ENCODE measurements around the gene APOA5.

APOA5 gene

GRCh38 chr11:116798368-116798767, 6.7 kb upstream of the APOA5 start:
- Histone ChIP-seq H3K27ac (no peak overlapping the region), H3K36me3 (ENCODE audit: control insufficient read depth, insufficient read depth, low read length) (no peaks in the 10 kb centered on the region), H2AFZ (no peak overlapping the region), H3K79me2 (no peaks in the 10 kb centered on the region), H3K9me3 (ENCODE audit: control insufficient read depth, low read length) (no peaks in the 10 kb centered on the region), H3K4me1 (no peaks in the 10 kb centered on the region), H3K9ac (no peak overlapping the region), H3K4me2 (ENCODE audit: low read length) (no peak overlapping the region), H3K4me3 (ENCODE audit: low read depth, low read length) (no peak overlapping the region), H3K27me3 (ENCODE audit: control insufficient read depth, insufficient read depth, low read length) (no peaks in the 10 kb centered on the region)
- TF ChIP-seq CTCF (IDR thresholded peaks at IDR 0.05) = no peak

- Histone ChIP-seq H3K27me3 (ENCODE audit: control insufficient read depth, insufficient read depth, low read length) (no peaks in the 10 kb centered on the region), H3K9me3 (ENCODE audit: control insufficient read depth, low read length) (no peaks in the 10 kb centered on the region), H3K27ac (no peak overlapping the region), H3K4me2 (ENCODE audit: low read length) (no peak overlapping the region), H3K79me2 (no peaks in the 10 kb centered on the region), H2AFZ (no peak overlapping the region), H3K36me3 (ENCODE audit: control insufficient read depth, insufficient read depth, low read length) (no peaks in the 10 kb centered on the region), H3K4me1 (no peaks in the 10 kb centered on the region), H3K9ac (no peak overlapping the region), H3K4me3 (ENCODE audit: low read depth, low read length) (no peak overlapping the region)
- TF ChIP-seq CTCF (IDR thresholded peaks at IDR 0.05) = no peak
Measured at GRCh38 chr11:116797816-116798215, 6.1 kb upstream of the APOA5 start.

- no peaks in the 10 kb centered on the region for H3K27me3 ChIP-seq (ENCODE audit: control insufficient read depth, insufficient read depth, low read length)
- H3K4me1 ChIP-seq = no peaks in the 10 kb centered on the region
- H3K79me2 ChIP-seq = no peaks in the 10 kb centered on the region
- H3K9ac ChIP-seq = no peak overlapping the region
- TF ChIP-seq CTCF (IDR thresholded peaks at IDR 0.05) = no peak
- no peaks in the 10 kb centered on the region for H3K36me3 ChIP-seq (ENCODE audit: control insufficient read depth, insufficient read depth, low read length)
- no peak overlapping the region for H3K27ac ChIP-seq
- H3K4me2 ChIP-seq (ENCODE audit: low read length) = no peak overlapping the region
- no peak overlapping the region for H3K4me3 ChIP-seq (ENCODE audit: low read depth, low read length)
- no peaks in the 10 kb centered on the region for H3K9me3 ChIP-seq (ENCODE audit: control insufficient read depth, low read length)
- H2AFZ ChIP-seq = no peak overlapping the region
Measured at GRCh38 chr11:116796548-116796947, 4.9 kb upstream of the APOA5 start.

GRCh38 chr11:116794851-116795250, 3.2 kb upstream of the APOA5 start:
- H3K4me3 ChIP-seq (ENCODE audit: low read depth, low read length) = no peak overlapping the region
- no peaks in the 10 kb centered on the region for H3K4me1 ChIP-seq
- H3K79me2 ChIP-seq = no peaks in the 10 kb centered on the region
- no peak overlapping the region for H2AFZ ChIP-seq
- no peak overlapping the region for H3K27ac ChIP-seq
- H3K4me2 ChIP-seq (ENCODE audit: low read length) = no peak overlapping the region
- H3K9ac ChIP-seq = no peak overlapping the region
- H3K9me3 ChIP-seq (ENCODE audit: control insufficient read depth, low read length) = no peaks in the 10 kb centered on the region
- no peak for TF ChIP-seq CTCF (IDR thresholded peaks at IDR 0.05)
- H3K27me3 ChIP-seq (ENCODE audit: control insufficient read depth, insufficient read depth, low read length) = no peaks in the 10 kb centered on the region
- H3K36me3 ChIP-seq (ENCODE audit: control insufficient read depth, insufficient read depth, low read length) = no peaks in the 10 kb centered on the region

- Histone ChIP-seq H2AFZ (no peak overlapping the region), H3K27me3 (ENCODE audit: control insufficient read depth, insufficient read depth, low read length) (no peaks in the 10 kb centered on the region), H3K36me3 (ENCODE audit: control insufficient read depth, insufficient read depth, low read length) (no peaks in the 10 kb centered on the region), H3K4me3 (ENCODE audit: low read depth, low read length) (no peak overlapping the region), H3K9me3 (ENCODE audit: control insufficient read depth, low read length) (no peaks in the 10 kb centered on the region), H3K4me1 (no peaks in the 10 kb centered on the region), H3K9ac (no peak overlapping the region), H3K4me2 (ENCODE audit: low read length) (no peak overlapping the region), H3K27ac (no peak overlapping the region), H3K79me2 (no peaks in the 10 kb centered on the region)
- TF ChIP-seq CTCF (IDR thresholded peaks at IDR 0.05) = no peak
Measured at GRCh38 chr11:116793772-116794097, 2.1 kb upstream of the APOA5 start.
